Esophagus muscularis mucosa (tissue), 3 donors: ENCODE results near the gene ATP6V1C2.
"Not testable (repeated sequence)": the region's sequence is repeated elsewhere in the genome, so short reads cannot be mapped to it uniquely, and the experiment has no call there.

Source experiments
- EP300 ChIP-seq: sonication (generic); formaldehyde crosslinking; IDR thresholded peaks from one replicate; pipeline ENCODE4 v1.6.1; 2017; ENCODE audit warnings: antibody characterized with exemption
- POLR2AphosphoS5 ChIP-seq, 2 donors: sonication (generic); formaldehyde crosslinking; IDR thresholded peaks; one replicate each; pipeline ENCODE4 v1.6.1; 2017; ENCODE audit warnings: antibody characterized with exemption in 2 of 2

DNA sequence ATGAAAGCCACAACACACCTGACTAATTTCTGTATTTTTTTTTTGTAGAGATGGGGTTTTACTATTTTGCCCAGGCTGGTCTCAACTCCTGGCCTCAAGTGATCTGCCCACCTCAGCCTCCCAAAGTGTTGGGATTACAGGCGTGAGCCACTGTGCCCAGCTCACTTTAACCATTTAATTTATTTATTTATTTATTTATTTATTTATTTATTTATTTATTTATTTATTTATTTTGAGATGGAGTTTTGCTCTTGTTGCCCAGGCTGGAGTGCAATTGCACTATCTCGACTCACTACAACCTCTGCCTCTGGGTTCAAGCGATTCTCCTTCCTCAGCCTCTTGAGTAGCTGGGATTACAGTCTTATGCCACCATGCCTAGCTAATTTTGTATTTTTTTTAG is 96.9 kb downstream of the ATP6V1C2 start:
- not testable (repeated sequence) for TF ChIP-seq EP300; POLR2AphosphoS5 (IDR thresholded peaks at IDR 0.05)
